ENCODE measurements around the gene UST. TPM values are rescaled to one million over a fixed set of nuclear protein-coding genes. Genes with fewer than 3 reads are reported as not detected.

Gene UST
- polyA plus RNA-seq, 1 donor from 2014 or later: 7.5 TPM

- H3K27ac ChIP-seq (ENCODE audit: low read length): no peak overlapping the region
- no peaks in the 10 kb centered on the region for H3K79me2 ChIP-seq (replicated peaks; ENCODE audit: insufficient read depth, low read length)
- no peaks in the 10 kb centered on the region for H3K9me2 ChIP-seq (ENCODE audit: insufficient read depth, low read length)
- H3K27me3 ChIP-seq (ENCODE audit: insufficient read depth, low read depth, low read length): no peaks in the 10 kb centered on the region
- no peaks in the 10 kb centered on the region for H4K20me1 ChIP-seq (ENCODE audit: insufficient read depth)
- TF ChIP-seq REST (IDR thresholded peaks at IDR 0.05; ENCODE audit: borderline replicate concordance) (no peak), RAD21 (conservative IDR thresholded peaks at IDR 0.05) (no peak), POLR2AphosphoS5 (IDR thresholded peaks at IDR 0.05) (no peak), CTCF (IDR thresholded peaks at IDR 0.05; ENCODE audit: poor library complexity, severe bottlenecking) (no peak), EZH2 (IDR thresholded peaks at IDR 0.05; ENCODE audit: borderline replicate concordance, insufficient read depth, low read length, poor library complexity, severe bottlenecking) (no peak), MXI1 (conservative IDR thresholded peaks at IDR 0.05; ENCODE audit: poor library complexity, severe bottlenecking) (no peak), SMC3 (conservative IDR thresholded peaks at IDR 0.05; ENCODE audit: poor library complexity) (no peak), TAF1 (IDR thresholded peaks at IDR 0.05; ENCODE audit: low read depth) (no peak), EP300 (conservative IDR thresholded peaks at IDR 0.05; ENCODE audit: poor library complexity, severe bottlenecking) (no peak)
- H3K36me3 ChIP-seq (ENCODE audit: insufficient read depth, low read length): no peaks in the 10 kb centered on the region
- no peaks in the 10 kb centered on the region for H3F3A ChIP-seq (ENCODE audit: insufficient read depth, low read length, poor library complexity, severe bottlenecking)
- H3K4me3 ChIP-seq (ENCODE audit: low read length): no peak overlapping the region
- H3K4me2 ChIP-seq (ENCODE audit: low read length): no peak overlapping the region
- H3K9me3 ChIP-seq (ENCODE audit: low read length): no peaks in the 10 kb centered on the region
- no peak overlapping the region for H3K9ac ChIP-seq (ENCODE audit: low read length)
- no peak overlapping the region for H2AFZ ChIP-seq (ENCODE audit: low read depth, low read length)
Measured at GRCh38 chr6:148893073-148893472, 146.2 kb downstream of the UST start.

- no peaks in the 10 kb centered on the region for H3F3A ChIP-seq (ENCODE audit: insufficient read depth, low read length, poor library complexity, severe bottlenecking)
- no peaks in the 10 kb centered on the region for H3K9me3 ChIP-seq (ENCODE audit: low read length)
- no peak overlapping the region for H3K4me3 ChIP-seq (ENCODE audit: low read length)
- no peak overlapping the region for H3K4me2 ChIP-seq (ENCODE audit: low read length)
- no peaks in the 10 kb centered on the region for H3K36me3 ChIP-seq (ENCODE audit: insufficient read depth, low read length)
- TF ChIP-seq RAD21 (conservative IDR thresholded peaks at IDR 0.05): no peak
- TF ChIP-seq CTCF (IDR thresholded peaks at IDR 0.05; ENCODE audit: poor library complexity, severe bottlenecking): no peak
- TF ChIP-seq SMC3 (conservative IDR thresholded peaks at IDR 0.05; ENCODE audit: poor library complexity): no peak
- no peak for TF ChIP-seq EZH2 (IDR thresholded peaks at IDR 0.05; ENCODE audit: borderline replicate concordance, insufficient read depth, low read length, poor library complexity, severe bottlenecking)
- TF ChIP-seq REST (IDR thresholded peaks at IDR 0.05; ENCODE audit: borderline replicate concordance): no peak
- TF ChIP-seq TAF1 (IDR thresholded peaks at IDR 0.05; ENCODE audit: low read depth): no peak
- TF ChIP-seq EP300 (conservative IDR thresholded peaks at IDR 0.05; ENCODE audit: poor library complexity, severe bottlenecking): no peak
- no peak for TF ChIP-seq MXI1 (conservative IDR thresholded peaks at IDR 0.05; ENCODE audit: poor library complexity, severe bottlenecking)
- TF ChIP-seq POLR2AphosphoS5 (IDR thresholded peaks at IDR 0.05): no peak
- no peak overlapping the region for H3K9ac ChIP-seq (ENCODE audit: low read length)
- no peak overlapping the region for H2AFZ ChIP-seq (ENCODE audit: low read depth, low read length)
- no peaks in the 10 kb centered on the region for H3K79me2 ChIP-seq (replicated peaks; ENCODE audit: insufficient read depth, low read length)
- H4K20me1 ChIP-seq (ENCODE audit: insufficient read depth): no peaks in the 10 kb centered on the region
- H3K9me2 ChIP-seq (ENCODE audit: insufficient read depth, low read length): no peaks in the 10 kb centered on the region
- no peak overlapping the region for H3K27ac ChIP-seq (ENCODE audit: low read length)
- no peaks in the 10 kb centered on the region for H3K27me3 ChIP-seq (ENCODE audit: insufficient read depth, low read depth, low read length)
Measured at GRCh38 chr6:148893481-148893880, 146.7 kb downstream of the UST start.
